Middle frontal gyrus (tissue), 1 donor: ENCODE data around the gene AP3D1.
A peak's percentile ranks its signal among the peaks of the same experiment; 100 is the strongest.
"Not testable (repeated sequence)": the region's sequence is repeated elsewhere in the genome, so short reads cannot be mapped to it uniquely, and the experiment has no call there.

ENCODE experiments used
- DNase-seq: peaks from one replicate; pipeline ENCODE4 v3.0.0-alpha.2; 2015; ENCODE audit warnings: low spot score; ENCODE audit errors: extremely low spot score

AP3D1 gene

DNA sequence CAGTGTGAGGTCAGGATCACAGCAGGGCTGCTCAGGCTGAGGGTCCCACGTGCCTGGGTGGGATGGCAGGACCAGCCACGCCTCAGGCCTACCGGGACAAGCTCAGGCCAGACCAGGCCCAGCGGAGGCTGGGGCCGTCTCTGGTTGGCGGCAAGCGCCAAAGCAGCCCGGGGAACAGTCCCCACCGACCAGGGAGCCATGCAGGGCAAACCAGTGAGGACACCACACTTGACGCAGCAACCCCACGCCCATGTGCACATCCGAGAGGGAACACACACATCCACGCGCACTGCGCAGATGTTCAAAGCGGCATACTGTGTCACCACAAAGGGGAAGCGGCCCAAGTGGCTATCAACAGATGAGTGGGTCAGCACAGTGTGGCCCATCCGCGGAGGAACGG lies 39.5 kb downstream of the AP3D1 start:
- DNase-seq, result no peak

DNA sequence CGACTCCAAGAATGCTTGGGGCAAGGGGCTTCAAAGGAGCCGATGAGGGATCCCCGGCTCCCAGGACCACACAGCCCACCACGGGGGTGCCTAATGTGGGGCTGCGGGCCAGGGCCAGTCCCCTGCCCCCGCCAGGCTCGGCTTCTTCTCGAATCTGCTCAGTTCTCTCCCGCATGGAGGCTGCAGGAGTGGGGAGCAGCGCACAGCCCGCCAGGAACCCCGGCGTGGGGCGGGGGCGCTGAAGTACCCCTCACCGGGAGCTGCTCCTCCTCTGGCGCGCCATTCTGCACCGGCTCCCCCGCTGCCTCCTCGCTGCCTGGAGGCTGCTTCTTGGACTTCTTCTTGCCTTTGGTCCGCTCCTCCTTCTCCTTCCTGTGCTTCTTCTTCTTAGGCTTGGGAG lies 39.9 kb downstream of the AP3D1 start:
- no peak for DNase-seq

- DNase-seq, result no peak
Measured at GRCh38 chr19:2110822-2111221, 40.5 kb downstream of the AP3D1 start.

DNA sequence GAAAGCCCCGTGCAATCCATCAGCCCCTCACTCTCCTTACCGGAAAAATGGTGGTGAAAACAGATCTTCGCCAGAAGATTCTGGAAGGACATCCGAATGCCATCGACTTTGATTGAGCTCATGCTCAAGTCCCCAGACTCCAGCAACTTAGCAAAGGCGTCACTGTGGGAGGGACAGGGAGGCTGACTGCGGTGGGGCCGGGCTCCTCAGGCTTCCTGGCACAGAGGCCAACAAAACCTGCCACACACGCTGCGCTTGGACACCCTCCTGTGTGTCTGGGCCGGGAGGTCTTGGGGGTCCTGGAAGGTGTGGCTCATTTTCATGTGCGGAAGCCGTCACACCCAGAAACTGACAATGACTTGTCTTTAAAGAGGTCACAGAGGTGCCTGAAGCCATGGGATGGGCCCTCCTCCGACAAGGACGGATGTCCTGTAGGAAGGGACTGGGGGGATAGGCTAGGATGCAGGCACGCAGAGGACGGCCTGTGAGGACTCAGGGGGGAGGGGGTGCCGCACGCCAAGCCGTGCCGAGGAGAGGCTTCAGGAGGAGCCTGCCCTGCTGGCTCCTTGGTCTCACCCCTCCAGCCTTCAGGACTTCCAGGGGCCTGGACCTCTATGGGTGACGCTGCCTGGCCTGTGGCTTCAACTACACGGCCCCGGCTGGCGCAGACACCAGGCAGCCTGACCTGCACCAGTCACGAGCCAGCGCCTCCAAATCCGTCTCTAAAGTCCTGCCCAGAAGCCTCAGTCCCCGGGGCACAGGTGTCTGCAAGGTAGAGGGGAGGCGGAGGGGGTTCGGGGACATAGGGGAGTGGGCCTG lies 42.1 kb downstream of the AP3D1 start:
- DNase-seq, result no peak

DNA sequence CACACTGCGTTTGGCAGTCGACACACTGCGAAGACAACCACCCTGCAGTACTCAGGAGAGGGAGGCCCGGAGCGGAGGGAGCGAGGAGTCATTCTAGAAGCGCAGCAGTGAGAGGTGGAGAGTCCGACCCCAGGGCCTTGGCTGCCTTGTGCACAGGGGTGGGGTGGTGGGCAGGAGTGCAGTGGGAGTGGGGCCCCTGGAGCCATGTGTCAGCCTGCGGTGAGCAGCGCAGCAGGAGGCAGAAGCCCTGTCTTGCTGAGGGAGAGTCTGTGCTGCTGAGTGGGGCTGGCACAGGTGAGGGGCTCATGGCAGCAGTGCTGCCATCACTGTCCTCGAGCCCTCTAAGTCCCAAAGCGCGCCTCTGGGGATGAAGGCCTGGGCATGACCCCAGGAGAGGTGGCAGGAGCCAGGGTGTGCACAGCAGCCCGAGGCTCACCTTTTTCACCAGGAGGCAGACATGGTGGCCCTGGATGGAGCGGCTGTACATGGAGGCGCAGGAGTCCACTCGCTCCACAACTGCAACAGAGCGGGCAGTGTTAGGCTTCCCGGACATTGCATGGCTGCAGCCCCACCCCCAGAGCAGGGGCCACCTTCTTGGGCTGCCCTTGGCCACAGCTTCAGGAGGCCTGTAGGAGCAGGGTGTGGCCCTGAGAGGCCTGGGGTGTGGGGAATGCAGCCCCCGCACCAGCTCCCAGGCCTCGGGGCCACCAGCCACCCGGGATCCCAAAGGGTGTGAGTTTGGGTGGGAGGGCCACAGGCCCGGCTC lies 42.9 kb downstream of the AP3D1 start:
- DNase-seq, result no peak

DNA sequence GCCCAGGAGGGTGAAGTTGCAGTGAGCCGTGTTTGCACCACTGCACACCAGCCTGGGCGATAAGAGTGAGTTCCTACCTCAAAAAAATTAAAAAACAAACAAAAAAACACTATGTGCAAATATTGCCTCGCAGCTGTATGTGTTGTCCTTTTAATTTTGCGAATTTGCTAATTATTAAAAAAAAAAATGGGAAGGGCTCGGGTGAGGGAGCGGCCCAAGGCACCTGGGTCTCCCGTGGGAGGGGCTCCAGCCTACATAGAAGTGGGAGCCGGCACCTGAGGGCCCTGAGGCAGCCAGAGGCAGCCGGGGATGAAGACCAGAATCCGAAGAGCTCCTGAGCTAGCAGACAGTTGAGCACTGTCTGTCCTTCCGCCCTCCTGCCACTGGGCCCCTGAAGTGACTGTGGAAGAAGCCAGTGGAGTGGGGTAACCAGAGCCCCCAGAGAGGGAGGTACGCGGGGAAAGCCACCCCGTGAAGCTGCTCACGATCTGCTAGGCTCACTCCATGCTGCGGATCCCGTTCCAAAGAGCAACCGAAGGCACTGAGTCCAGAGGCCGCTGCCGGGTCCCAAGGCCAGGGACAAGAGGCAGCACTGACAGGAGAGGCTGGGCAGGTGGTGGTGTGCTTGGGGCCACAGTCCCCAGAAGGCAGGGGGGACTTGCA lies 48.2 kb downstream of the AP3D1 start:
- DNase-seq, result no peak

GRCh38 chr19:2101417-2102335 lies 49.7 kb downstream of the AP3D1 start:
- DNase-seq, result no peak

GRCh38 chr19:2100719-2101061 lies 50.7 kb downstream of the AP3D1 start:
- no peak for DNase-seq

- no peak for DNase-seq
Measured at GRCh38 chr19:2099937-2100718, 51.2 kb downstream of the AP3D1 start.

GRCh38 chr19:2099054-2099501 lies 52.3 kb downstream of the AP3D1 start:
- DNase-seq, result no peak

- no peak for DNase-seq
Measured at GRCh38 chr19:2097886-2098327, 53.5 kb downstream of the AP3D1 start.

GRCh38 chr19:2097203-2097885 lies 54.0 kb downstream of the AP3D1 start:
- DNase-seq, result no peak

GRCh38 chr19:2096480-2097202 lies 54.7 kb downstream of the AP3D1 start, which contains the start of gene IZUMO4:
TSS of gene IZUMO4 (plus strand) at chr19:2096915. CDS start at chr19:2096946, 31 bp downstream.
- DNase-seq, result peak; percentile 96

DNA sequence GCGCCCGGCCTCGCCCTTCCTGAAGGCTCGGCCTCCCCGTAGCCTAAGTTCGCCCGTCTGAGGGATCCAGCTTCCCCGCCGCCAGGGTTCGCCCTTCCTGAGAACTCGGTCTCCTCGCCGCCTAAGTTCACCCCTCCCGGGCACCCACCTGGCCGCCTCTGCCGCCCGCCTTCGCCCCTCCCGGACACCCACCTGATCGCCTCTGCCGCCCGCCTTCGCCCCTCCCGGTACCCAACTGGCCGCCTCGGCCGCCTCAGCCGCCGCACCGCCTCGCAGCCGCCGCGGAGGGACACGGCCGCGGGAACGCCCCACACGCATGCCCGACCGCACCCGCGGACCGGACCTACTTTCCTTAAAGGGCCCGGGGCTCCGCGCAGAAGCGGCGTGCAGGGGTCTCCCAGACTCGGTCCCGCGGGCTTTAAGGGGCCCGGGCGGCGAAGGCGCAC lies 55.3 kb downstream of the AP3D1 start, which contains the start of gene MOB3A:
TSS of gene MOB3A (minus strand) at position 293 of the 446 bp plus-strand sequence. CDS start 17,766 bp downstream, outside the sequence.
- DNase-seq, result peak; percentile 75

DNA sequence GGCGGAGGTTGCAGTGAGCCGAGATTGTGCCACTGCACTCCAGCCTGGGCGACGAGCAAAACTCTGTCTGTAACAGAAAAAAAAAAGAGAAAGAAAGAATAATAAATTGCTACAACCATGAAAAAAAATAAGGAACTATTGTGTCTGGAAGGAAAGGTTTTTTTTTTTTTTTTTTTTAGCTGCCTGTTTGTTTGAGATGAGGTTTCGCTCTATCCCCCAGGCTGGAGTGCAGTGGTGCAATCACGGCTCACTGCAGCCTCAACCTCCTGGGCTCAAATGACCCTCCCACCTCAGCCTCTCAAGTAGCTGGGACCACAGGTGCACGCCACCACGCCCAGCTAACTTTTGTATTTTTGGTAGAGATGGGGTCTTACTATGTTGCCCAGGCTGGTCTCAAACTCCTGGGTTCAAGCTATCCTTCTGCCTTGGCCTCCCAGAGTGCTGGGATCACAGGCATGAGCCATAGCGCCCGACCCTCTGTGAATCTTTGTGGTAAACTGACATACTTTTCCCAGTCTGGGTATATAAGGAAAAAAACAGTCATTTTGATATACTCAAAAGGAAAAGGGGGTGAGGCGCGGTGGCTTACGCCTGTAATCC lies 59.3 kb downstream of the AP3D1 start:
- DNase-seq, result not testable (repeated sequence)

GRCh38 chr19:2089727-2090053 lies 61.7 kb downstream of the AP3D1 start:
- DNase-seq, result no peak

GRCh38 chr19:2089001-2089711 lies 62.2 kb downstream of the AP3D1 start:
- DNase-seq, result no peak
